Esophagus squamous epithelium (tissue), 5 donors: ENCODE measurements around the gene DEGS1. TPM values are rescaled to one million over a fixed set of nuclear protein-coding genes. Genes with fewer than 3 reads are reported as not detected.

ENCODE experiments used
- DNase-seq: peaks from one replicate; lab custom pipeline; 2025; lab: John Stamatoyannopoulos, UW
- H3K27ac ChIP-seq, 4 donors: fragments of 200-600 bp; sonication (generic); one replicate each; pipeline ENCODE4 v1.5.1; 2016 to 2019; ENCODE audit warnings: mild to moderate bottlenecking in 1 of 4
- H3K27me3 ChIP-seq, 4 donors: fragments of 200-600 bp; sonication (generic); 1 replicate in 3 of 4; 2 replicates in 1 of 4; pipeline versions ENCODE4 v1.5.1 to v1.6.0; 2017 to 2021; ENCODE audit warnings: antibody characterized with exemption in 1 of 4
- H3K36me3 ChIP-seq, 3 donors: fragments of 200-600 bp; sonication (generic); one replicate each; pipeline ENCODE4 v1.5.1; 2016 to 2019
- H3K4me1 ChIP-seq, 3 donors: fragments of 200-600 bp; sonication (generic); one replicate each; pipeline ENCODE4 v1.5.1; 2017 to 2019
- H3K4me3 ChIP-seq, 4 donors: fragments of 200-600 bp; sonication (generic); 1 replicate in 3 of 4; 2 replicates in 1 of 4; pipeline ENCODE4 v1.5.1; 2016 to 2019; ENCODE audit warnings: mild to moderate bottlenecking in 2 of 4, moderate library complexity in 1 of 4
- H3K9me3 ChIP-seq, 3 donors: fragments of 200-600 bp; sonication (generic); one replicate each; pipeline ENCODE4 v1.5.1; 2016 to 2019
- POLR2A ChIP-seq, 4 donors: fragments of 450-650 bp; IDR thresholded peaks; one replicate each; pipeline ENCODE4 v1.6.1; 2017; ENCODE audit warnings: antibody characterized with exemption in 4 of 4, mild to moderate bottlenecking in 4 of 4, moderate library complexity in 3 of 4
- WGBS, 2 donors: methylation state at CpG; one replicate each; pipeline ENCODE4 v1.1.5; 2018; 5-methylcytosine and 5-hydroxymethylcytosine counted together
- intact Hi-C: fragments of 100-400 bp; cut with DNase I; formaldehyde crosslinking; loops from one replicate; pipeline ENCODE4 v1.15.0; 2022
- total RNA-seq, 4 donors: library from RNA; depleted of rRNA; stranded (reverse); fragments of >200 nt; gene quantifications; one replicate each; pipeline ENCODE4 v1.1.0, GENCODE V29; 2016
- TF ChIP-seq, protein P1 (sequence below), 6 experiments: fragments of 450-650 bp in 4 of 6; fragments of 200-600 bp in 2 of 6; sonication (generic) in 2 of 6; IDR thresholded peaks; one replicate each; pipeline ENCODE4 v1.5.1; 2016 to 2019; ENCODE audit warnings: antibody characterized with exemption in 6 of 6, mild to moderate bottlenecking in 4 of 6, moderate library complexity in 4 of 6
- donor health status: DM: yes; HTN: yes; CAD: no.

The DEGS1 gene
- 10 to 100 TPM; 50.2 to 93.3 (median 67.8) TPM for total RNA-seq

DNA sequence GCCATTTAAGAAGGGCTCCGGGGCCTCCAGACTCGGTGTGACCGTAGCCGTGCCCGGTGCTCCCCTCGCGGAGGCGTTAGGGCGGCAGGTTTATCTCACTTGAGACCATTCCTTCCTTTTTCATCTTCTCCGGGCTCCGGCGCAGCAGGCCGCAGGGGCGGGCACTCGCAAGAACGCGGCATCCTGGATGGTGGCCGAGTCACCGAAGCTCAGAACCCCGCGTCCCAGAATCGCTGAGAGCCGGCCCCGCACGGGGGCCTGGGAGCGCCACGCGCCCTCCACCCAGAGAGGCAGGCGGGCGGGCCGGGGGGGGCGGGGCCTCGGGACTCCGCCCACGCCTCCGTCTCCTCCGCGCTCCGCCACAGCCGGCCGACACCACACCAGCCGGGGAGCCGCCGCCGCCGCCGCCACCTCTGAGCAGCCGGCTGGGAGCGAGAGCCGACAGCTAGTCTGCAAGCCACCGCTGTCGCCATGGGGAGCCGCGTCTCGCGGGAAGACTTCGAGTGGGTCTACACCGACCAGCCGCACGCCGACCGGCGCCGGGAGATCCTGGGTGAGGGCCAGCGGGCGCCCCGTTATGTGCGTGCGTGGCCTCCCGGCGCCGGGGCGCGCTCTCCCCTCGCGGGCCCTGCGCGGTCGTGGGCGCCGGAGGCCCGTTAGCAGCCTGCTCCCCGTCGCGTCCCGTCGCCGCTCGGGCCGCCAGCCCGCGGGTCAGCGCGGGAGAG lies at the start of gene DEGS1:
Gene DEGS1 (plus strand): TSS at position 375 of the 725 bp plus-strand sequence. CDS start 97 bp downstream, at position 472.
- TF ChIP-seq, protein P1, sequence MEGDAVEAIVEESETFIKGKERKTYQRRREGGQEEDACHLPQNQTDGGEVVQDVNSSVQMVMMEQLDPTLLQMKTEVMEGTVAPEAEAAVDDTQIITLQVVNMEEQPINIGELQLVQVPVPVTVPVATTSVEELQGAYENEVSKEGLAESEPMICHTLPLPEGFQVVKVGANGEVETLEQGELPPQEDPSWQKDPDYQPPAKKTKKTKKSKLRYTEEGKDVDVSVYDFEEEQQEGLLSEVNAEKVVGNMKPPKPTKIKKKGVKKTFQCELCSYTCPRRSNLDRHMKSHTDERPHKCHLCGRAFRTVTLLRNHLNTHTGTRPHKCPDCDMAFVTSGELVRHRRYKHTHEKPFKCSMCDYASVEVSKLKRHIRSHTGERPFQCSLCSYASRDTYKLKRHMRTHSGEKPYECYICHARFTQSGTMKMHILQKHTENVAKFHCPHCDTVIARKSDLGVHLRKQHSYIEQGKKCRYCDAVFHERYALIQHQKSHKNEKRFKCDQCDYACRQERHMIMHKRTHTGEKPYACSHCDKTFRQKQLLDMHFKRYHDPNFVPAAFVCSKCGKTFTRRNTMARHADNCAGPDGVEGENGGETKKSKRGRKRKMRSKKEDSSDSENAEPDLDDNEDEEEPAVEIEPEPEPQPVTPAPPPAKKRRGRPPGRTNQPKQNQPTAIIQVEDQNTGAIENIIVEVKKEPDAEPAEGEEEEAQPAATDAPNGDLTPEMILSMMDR (IDR thresholded peaks at IDR 0.05): peak in 1 of 6 experiments; percentile 8
- TF ChIP-seq POLR2A (IDR thresholded peaks at IDR 0.05): peak in 3 of 4 donors; percentile 78 to 98 (median 89)
- peaks cover 22 to 85% (median 33%) of the 10 kb centered on the region in 3 donors for H3K4me1 ChIP-seq

DNA sequence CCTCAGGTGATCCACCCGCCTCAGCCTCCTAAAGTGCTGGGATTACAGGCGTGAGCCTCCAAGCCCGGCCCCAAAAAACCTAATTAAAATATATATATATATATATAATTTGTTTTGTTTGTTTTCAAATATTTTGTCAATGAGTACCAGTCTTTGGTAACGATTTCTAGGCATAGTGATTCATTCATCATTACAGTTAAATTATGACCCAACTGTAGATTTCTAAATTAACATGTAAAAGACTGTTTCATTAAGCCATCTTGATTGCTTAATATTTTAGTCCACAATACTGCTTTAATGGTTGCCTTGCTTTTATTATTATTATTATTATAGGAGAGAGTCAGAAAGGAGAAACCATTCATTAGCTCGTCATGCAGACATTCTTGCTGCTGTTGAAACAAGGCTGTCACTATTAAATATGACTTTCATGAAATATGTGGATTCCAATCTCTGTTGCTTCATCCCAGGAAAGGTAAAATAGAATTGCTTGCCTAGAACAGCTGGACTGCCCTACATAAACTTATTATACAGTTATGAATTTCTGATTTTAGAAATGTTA lies 49.2 kb upstream of the DEGS1 start:
- peaks cover 0 to 3% (median 0%) of the 10 kb centered on the region in 3 donors for H3K9me3 ChIP-seq
- DNase-seq: no peak
- no peak for TF ChIP-seq POLR2A (IDR thresholded peaks at IDR 0.05)
- TF ChIP-seq, protein P1 (IDR thresholded peaks at IDR 0.05): no peak
- no peaks in the 10 kb centered on the region for H3K4me1 ChIP-seq
- no peak overlapping the region for H3K27ac ChIP-seq
- no peak overlapping the region for H3K4me3 ChIP-seq
- 62 to 80% methylated on average over 5 of the region's 5 CpGs for WGBS, 2 donors
- no peaks in the 10 kb centered on the region for H3K27me3 ChIP-seq
- intact Hi-C loops: no loop called here
- peaks cover 5 to 91% (median 26%) of the 10 kb centered on the region in 3 donors for H3K36me3 ChIP-seq

More for the DNA sequence above, at the start of gene DEGS1:
- peak; percentile 50 for DNase-seq
- Histone ChIP-seq H3K4me3 (peak within 1 kb of the TSS; percentile 83 to 100 (median 95)), H3K9me3 (no peaks in the 10 kb centered on the region), H3K27ac (peak within 1 kb of the TSS; percentile 89 to 99 (median 98)), H3K36me3 (no peaks in the 10 kb centered on the region), H3K27me3 (no peaks in the 10 kb centered on the region)
- intact Hi-C loops: no loop called here
- 0% methylated on average over 9 of the region's 94 CpGs; no CpG with 5 or more reads in 1 of the 2 donors for WGBS, 2 donors

DNA sequence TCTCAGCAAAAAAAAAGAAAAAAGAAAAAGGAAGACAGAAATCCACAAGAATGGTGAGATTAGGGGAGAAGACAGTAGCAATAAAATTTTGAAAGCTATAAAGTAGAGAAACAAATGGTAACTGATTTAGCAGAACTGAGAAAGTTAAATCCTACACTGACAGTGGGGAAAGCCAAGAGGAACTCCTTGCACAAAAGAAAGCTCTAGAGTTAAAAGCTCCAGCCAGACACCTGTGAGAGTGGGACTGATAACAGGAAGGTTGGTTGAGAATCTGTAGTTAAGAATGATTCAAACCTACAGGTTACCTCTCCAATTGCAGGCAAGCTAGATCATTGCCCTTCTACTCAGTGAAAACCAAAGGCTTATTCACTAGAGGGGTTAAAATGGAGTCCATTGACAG lies 45.5 kb upstream of the DEGS1 start:
- Histone ChIP-seq H3K9me3 (no peaks in the 10 kb centered on the region), H3K36me3 (peaks cover 14 to 98% (median 15%) of the 10 kb centered on the region in 3 donors), H3K27ac (no peak overlapping the region), H3K27me3 (no peaks in the 10 kb centered on the region), H3K4me1 (no peaks in the 10 kb centered on the region), H3K4me3 (no peak overlapping the region)
- no peak for DNase-seq
- intact Hi-C loops: no loop called here
- TF ChIP-seq POLR2A (IDR thresholded peaks at IDR 0.05): no peak
- TF ChIP-seq, protein P1 (IDR thresholded peaks at IDR 0.05): no peak

DNA sequence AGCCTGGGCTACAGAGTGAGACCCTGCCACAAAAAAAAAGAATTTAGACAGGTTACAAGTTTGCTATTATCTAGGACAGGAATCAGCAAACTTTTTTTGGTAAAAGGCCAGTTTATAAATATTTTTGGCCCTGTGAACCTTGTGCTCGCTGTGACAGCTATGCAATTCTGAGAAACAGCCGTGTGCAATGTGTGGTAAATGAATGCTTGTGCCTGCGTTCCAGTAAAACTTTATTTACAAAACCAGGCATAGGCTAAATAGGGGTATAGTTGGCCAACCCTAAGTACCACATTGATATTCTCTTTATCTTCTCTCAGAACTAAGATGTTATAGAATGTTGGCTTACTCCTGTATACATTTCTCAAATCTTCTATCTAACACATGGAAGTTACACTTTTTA lies 44.8 kb upstream of the DEGS1 start:
- no peak overlapping the region for H3K4me3 ChIP-seq
- no peak for DNase-seq
- no peak for TF ChIP-seq POLR2A (IDR thresholded peaks at IDR 0.05)
- TF ChIP-seq, protein P1 (IDR thresholded peaks at IDR 0.05): no peak
- intact Hi-C loops: no loop called here
- H3K27me3 ChIP-seq: no peaks in the 10 kb centered on the region
- H3K4me1 ChIP-seq: no peaks in the 10 kb centered on the region
- 87% methylated on average over 3 of the region's 3 CpGs for WGBS, 2 donors
- H3K9me3 ChIP-seq: no peaks in the 10 kb centered on the region
- peaks cover 13 to 96% (median 15%) of the 10 kb centered on the region in 3 donors for H3K36me3 ChIP-seq
- H3K27ac ChIP-seq: no peak overlapping the region

DNA sequence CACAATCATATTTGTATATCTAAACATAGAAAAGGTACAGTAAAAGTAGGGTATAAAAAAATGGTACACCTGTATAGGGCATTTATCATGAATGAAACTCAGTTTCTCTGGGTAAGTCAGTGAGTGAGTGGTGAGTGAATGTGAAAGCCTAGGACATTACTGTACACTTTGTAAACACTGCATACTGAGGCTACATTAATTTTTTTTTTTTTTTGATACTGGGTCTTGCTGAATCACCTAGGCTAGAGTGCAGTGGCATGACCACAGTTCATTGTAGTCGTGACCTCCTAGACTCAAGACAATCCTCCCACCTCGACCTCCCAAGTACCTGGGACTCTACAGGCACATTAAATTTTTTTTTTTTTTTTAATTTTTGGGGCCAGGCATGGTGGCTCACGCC lies 41.3 kb upstream of the DEGS1 start:
- H3K4me3 ChIP-seq: no peak overlapping the region
- H3K27ac ChIP-seq: no peak overlapping the region
- whole genome bisulfite sequencing, 2 donors: 83 to 100% methylated on average over 3 of the region's 3 CpGs
- intact Hi-C loops: no loop called here
- no peaks in the 10 kb centered on the region for H3K9me3 ChIP-seq
- H3K4me1 ChIP-seq: no peaks in the 10 kb centered on the region
- TF ChIP-seq POLR2A (IDR thresholded peaks at IDR 0.05): no peak
- TF ChIP-seq, protein P1 (IDR thresholded peaks at IDR 0.05): no peak
- DNase-seq: no peak
- H3K36me3 ChIP-seq: peaks cover 4 to 90% (median 15%) of the 10 kb centered on the region in 3 donors
- no peaks in the 10 kb centered on the region for H3K27me3 ChIP-seq
